ENCODE measurements around the gene BOC. TPM values are rescaled to one million over a fixed set of nuclear protein-coding genes. Genes with fewer than 3 reads are reported as not detected.

Gene BOC
- total RNA-seq, 1 donor = 22.8 TPM

- peaks cover 46% of the 10 kb centered on the region for H3K4me1 ChIP-seq (ENCODE audit: insufficient read depth, low read length)
- no peak overlapping the region for H2AFZ ChIP-seq (ENCODE audit: low read length)
- no peaks in the 10 kb centered on the region for H3K79me2 ChIP-seq (ENCODE audit: insufficient read depth, low read length)
- H3K36me3 ChIP-seq (ENCODE audit: insufficient read depth, low read length) = peaks cover 7% of the 10 kb centered on the region
- H3K27ac ChIP-seq (ENCODE audit: low read depth, low read length) = no peak overlapping the region
- H3K4me2 ChIP-seq (ENCODE audit: insufficient read depth, low read length) = no peak overlapping the region
- H3K9me3 ChIP-seq (ENCODE audit: low read depth, low read length) = no peaks in the 10 kb centered on the region
- DNase-seq (ENCODE audit: insufficient read length, low spot score, missing footprints) = no peak
- H4K20me1 ChIP-seq (ENCODE audit: insufficient read depth, low read length) = no peaks in the 10 kb centered on the region
- TF ChIP-seq, protein P1, sequence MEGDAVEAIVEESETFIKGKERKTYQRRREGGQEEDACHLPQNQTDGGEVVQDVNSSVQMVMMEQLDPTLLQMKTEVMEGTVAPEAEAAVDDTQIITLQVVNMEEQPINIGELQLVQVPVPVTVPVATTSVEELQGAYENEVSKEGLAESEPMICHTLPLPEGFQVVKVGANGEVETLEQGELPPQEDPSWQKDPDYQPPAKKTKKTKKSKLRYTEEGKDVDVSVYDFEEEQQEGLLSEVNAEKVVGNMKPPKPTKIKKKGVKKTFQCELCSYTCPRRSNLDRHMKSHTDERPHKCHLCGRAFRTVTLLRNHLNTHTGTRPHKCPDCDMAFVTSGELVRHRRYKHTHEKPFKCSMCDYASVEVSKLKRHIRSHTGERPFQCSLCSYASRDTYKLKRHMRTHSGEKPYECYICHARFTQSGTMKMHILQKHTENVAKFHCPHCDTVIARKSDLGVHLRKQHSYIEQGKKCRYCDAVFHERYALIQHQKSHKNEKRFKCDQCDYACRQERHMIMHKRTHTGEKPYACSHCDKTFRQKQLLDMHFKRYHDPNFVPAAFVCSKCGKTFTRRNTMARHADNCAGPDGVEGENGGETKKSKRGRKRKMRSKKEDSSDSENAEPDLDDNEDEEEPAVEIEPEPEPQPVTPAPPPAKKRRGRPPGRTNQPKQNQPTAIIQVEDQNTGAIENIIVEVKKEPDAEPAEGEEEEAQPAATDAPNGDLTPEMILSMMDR (IDR thresholded peaks at IDR 0.05; ENCODE audit: extremely low read depth, low read depth, low read length) = no peak
- H3K4me3 ChIP-seq (ENCODE audit: insufficient read depth, low read length) = no peak overlapping the region
- no peaks in the 10 kb centered on the region for H3K27me3 ChIP-seq (ENCODE audit: insufficient read depth, low read length)
Measured at GRCh38 chr3:113247068-113247467, 35.7 kb downstream of the BOC start.

GRCh38 chr3:113247675-113248458 lies 36.5 kb downstream of the BOC start:
- peak overlapping the region; percentile 29 for H3K27ac ChIP-seq (ENCODE audit: low read depth, low read length)
- DNase-seq (ENCODE audit: insufficient read length, low spot score, missing footprints) = no peak
- no peak overlapping the region for H3K4me3 ChIP-seq (ENCODE audit: insufficient read depth, low read length)

GRCh38 chr3:113249111-113249510 lies 37.8 kb downstream of the BOC start:
- peak overlapping the region; percentile 54 for H3K27ac ChIP-seq (ENCODE audit: low read depth, low read length)
- peaks cover 39% of the 10 kb centered on the region for H3K4me1 ChIP-seq (ENCODE audit: insufficient read depth, low read length)

More at GRCh38 chr3:113247675-113248458, 36.5 kb downstream of the BOC start:
- Histone ChIP-seq H3K27me3 (ENCODE audit: insufficient read depth, low read length) (no peaks in the 10 kb centered on the region), H3K79me2 (ENCODE audit: insufficient read depth, low read length) (no peaks in the 10 kb centered on the region), H4K20me1 (ENCODE audit: insufficient read depth, low read length) (no peaks in the 10 kb centered on the region), H3K4me2 (ENCODE audit: insufficient read depth, low read length) (no peak overlapping the region), H3K4me1 (ENCODE audit: insufficient read depth, low read length) (peaks cover 39% of the 10 kb centered on the region), H2AFZ (ENCODE audit: low read length) (no peak overlapping the region), H3K36me3 (ENCODE audit: insufficient read depth, low read length) (peaks cover 7% of the 10 kb centered on the region), H3K9me3 (ENCODE audit: low read depth, low read length) (no peaks in the 10 kb centered on the region)
- TF ChIP-seq, protein P1 (IDR thresholded peaks at IDR 0.05; ENCODE audit: extremely low read depth, low read depth, low read length) = no peak

DNA sequence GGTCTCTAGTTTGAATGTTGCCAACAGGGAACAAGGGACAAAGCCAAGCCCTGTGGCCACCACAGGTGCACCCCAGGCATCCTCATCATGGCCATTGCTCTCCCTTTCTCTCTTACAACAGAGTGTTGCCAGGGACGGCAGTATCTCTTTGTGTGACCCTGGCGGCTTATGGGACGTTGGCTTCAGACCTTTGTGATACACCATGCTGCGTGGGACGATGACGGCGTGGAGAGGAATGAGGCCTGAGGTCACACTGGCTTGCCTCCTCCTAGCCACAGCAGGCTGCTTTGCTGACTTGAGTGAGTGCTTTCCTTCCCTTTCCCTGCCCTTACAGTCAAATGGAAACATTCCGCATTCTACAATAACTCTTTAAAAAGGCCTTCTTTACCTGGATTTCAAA lies 38.2 kb downstream of the BOC start:
- H3K4me3 ChIP-seq (ENCODE audit: insufficient read depth, low read length) = no peak overlapping the region
- no peak for DNase-seq (ENCODE audit: insufficient read length, low spot score, missing footprints)

More at GRCh38 chr3:113249111-113249510, 37.8 kb downstream of the BOC start:
- no peaks in the 10 kb centered on the region for H3K27me3 ChIP-seq (ENCODE audit: insufficient read depth, low read length)
- peak overlapping the region; percentile 11 for H3K4me2 ChIP-seq (ENCODE audit: insufficient read depth, low read length)
- peaks cover 7% of the 10 kb centered on the region for H3K36me3 ChIP-seq (ENCODE audit: insufficient read depth, low read length)
- H3K9me3 ChIP-seq (ENCODE audit: low read depth, low read length) = no peaks in the 10 kb centered on the region
- H4K20me1 ChIP-seq (ENCODE audit: insufficient read depth, low read length) = no peaks in the 10 kb centered on the region
- no peak overlapping the region for H3K4me3 ChIP-seq (ENCODE audit: insufficient read depth, low read length)
- no peaks in the 10 kb centered on the region for H3K79me2 ChIP-seq (ENCODE audit: insufficient read depth, low read length)
- no peak overlapping the region for H2AFZ ChIP-seq (ENCODE audit: low read length)
- TF ChIP-seq, protein P1 (IDR thresholded peaks at IDR 0.05; ENCODE audit: extremely low read depth, low read depth, low read length) = no peak
- peak; percentile 95 for DNase-seq (ENCODE audit: insufficient read length, low spot score, missing footprints)

More for the DNA sequence above, 38.2 kb downstream of the BOC start:
- Histone ChIP-seq H3K27me3 (ENCODE audit: insufficient read depth, low read length) (no peaks in the 10 kb centered on the region), H2AFZ (ENCODE audit: low read length) (no peak overlapping the region), H3K36me3 (ENCODE audit: insufficient read depth, low read length) (peaks cover 7% of the 10 kb centered on the region), H3K9me3 (ENCODE audit: low read depth, low read length) (no peaks in the 10 kb centered on the region), H3K4me2 (ENCODE audit: insufficient read depth, low read length) (peak overlapping the region; percentile 11), H3K4me1 (ENCODE audit: insufficient read depth, low read length) (peaks cover 39% of the 10 kb centered on the region), H4K20me1 (ENCODE audit: insufficient read depth, low read length) (no peaks in the 10 kb centered on the region), H3K27ac (ENCODE audit: low read depth, low read length) (peak overlapping the region; percentile 54), H3K79me2 (ENCODE audit: insufficient read depth, low read length) (no peaks in the 10 kb centered on the region)
- TF ChIP-seq, protein P1 (IDR thresholded peaks at IDR 0.05; ENCODE audit: extremely low read depth, low read depth, low read length) = no peak

Measured in osteoblast (primary cell).